Cardiac muscle cell (in vitro differentiated cells and primary cell): ENCODE data around the gene HOXC13. TPM values are rescaled to one million over a fixed set of nuclear protein-coding genes. Genes with fewer than 3 reads are reported as not detected.

Experiments
- DNase-seq, 2 donors: peaks; one replicate each; pipeline versions ENCODE4 v3.0.0 to v3.0.0-alpha.2; 2010 to 2017; ENCODE audit warnings: low read depth in 1 of 2, low spot score in 1 of 2
- H3K27ac ChIP-seq: fragments of 200-600 bp; sonication (generic); 2 replicates; pipeline ENCODE4 v1.5.1; 2016
- H3K27me3 ChIP-seq: fragments of 200-600 bp; sonication (generic); 2 replicates; pipeline ENCODE4 v1.6.0; 2016; ENCODE audit warnings: control low read depth
- H3K36me3 ChIP-seq: fragments of 200-600 bp; sonication (generic); 2 replicates; pipeline ENCODE4 v1.5.1; 2016; ENCODE audit warnings: control low read depth
- H3K4me1 ChIP-seq: fragments of 200-600 bp; sonication (generic); 2 replicates; pipeline ENCODE4 v1.8.1; 2017; ENCODE audit warnings: low read depth, mild to moderate bottlenecking, mixed run types
- H3K4me3 ChIP-seq: fragments of 200-600 bp; sonication (generic); 2 replicates; pipeline ENCODE4 v1.5.1; 2016; ENCODE audit warnings: mild to moderate bottlenecking
- H3K9me3 ChIP-seq: fragments of 200-600 bp; sonication (generic); 2 replicates; pipeline ENCODE4 v1.5.1; 2017; ENCODE audit warnings: low read depth, mild to moderate bottlenecking, control low read depth
- CTCF ChIP-seq: IDR thresholded peaks from 2 replicates; pipeline ENCODE4 v1.5.1; 2012; ENCODE audit warnings: low read depth, mild to moderate bottlenecking, low read length
- polyA plus RNA-seq: library from polyadenylated mRNA; unstranded; fragments of >200 nt; fragmentation: Nextera tagmentation; extraction: Ambion mirVana; gene quantifications from 2 replicates; pipeline ENCODE4 v1.2.1, GENCODE V29; 2016
- total RNA-seq: library from RNA; depleted of rRNA; stranded (reverse); fragments of >200 nt; gene quantifications from 2 replicates; pipeline ENCODE4 v1.2.3, GENCODE V29; 2016

Gene HOXC13
- total and polyA plus RNA-seq, 2 experiments from 2014 or later = not detected

DNA sequence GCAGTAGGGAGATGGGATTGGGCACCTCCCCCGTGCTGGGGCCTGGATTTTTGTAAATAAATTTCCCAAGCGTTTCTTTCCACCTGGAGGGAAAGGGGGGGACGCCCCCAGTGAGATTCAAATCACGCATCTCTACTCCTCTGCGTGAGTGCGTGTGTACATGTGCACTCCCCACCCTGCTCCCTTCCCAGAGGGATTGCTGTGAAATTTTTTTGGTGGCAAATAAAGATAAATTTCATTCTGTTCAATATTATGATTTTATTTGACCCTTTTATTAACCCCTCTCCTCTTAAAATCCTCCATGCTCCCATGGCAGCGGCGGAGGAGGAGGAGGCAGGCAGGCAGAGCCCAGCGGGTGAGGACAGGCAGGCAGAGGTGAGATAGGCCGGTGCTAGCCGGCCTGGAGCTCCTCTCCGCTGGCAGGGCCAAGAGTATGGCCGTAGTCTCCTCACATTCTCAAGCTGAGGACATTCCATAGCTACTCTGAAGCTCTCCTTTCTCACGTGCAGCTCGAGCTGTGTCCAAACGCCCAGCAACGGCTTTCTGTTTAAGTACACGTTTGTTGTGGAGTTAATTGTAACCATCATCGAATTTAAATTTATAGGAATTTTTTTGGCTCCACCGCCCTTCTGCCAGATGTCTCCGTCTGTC, 37.7 kb downstream of the HOXC13 start:
- no peak overlapping the region for H3K27ac ChIP-seq
- TF ChIP-seq CTCF = no peak
- H3K27me3 ChIP-seq = peaks cover 100% of the 10 kb centered on the region
- no peaks in the 10 kb centered on the region for H3K36me3 ChIP-seq
- DNase-seq = no peak
- no peak overlapping the region for H3K4me3 ChIP-seq
- H3K9me3 ChIP-seq = no peaks in the 10 kb centered on the region
- H3K4me1 ChIP-seq = peaks cover 4% of the 10 kb centered on the region

DNA sequence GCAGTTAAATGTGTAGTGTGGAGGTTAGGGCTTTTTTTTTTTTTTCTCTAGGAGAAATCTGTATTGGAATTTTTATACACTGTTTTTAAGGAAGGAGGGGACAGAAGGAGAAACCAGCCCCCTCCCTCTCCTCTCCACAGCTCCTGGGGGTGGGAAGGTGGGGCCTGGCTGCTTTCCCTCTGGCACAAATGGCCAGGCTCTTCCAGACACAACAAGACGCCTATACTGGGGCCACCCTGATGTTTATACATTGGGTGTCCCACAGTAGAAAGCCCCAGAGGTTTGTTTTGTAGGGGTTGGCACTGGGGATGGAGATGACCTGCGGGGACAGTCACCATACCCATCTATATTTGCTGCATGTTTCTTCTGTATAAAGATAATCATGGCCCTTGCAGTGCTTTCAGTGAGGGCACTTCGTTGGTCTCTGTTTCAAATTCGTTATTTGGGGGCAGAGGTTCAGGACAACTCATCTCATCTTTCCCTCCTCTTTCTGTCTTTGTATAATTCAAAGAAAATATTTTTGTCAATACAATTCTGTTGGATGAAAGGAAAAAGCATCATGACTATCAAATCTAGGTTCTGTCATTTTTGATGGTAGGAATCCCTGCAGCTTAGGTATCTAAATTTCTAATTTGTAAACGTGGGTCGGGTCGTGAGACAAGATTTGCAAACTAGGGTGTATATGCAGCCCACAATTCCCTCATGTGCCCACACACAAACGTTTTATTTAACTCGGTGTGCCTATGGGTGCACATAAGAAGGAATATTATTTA, 38.4 kb downstream of the HOXC13 start:
- H3K4me1 ChIP-seq = peaks cover 4% of the 10 kb centered on the region
- TF ChIP-seq CTCF = no peak
- peaks cover 100% of the 10 kb centered on the region for H3K27me3 ChIP-seq
- H3K27ac ChIP-seq = no peak overlapping the region
- DNase-seq = no peak
- no peaks in the 10 kb centered on the region for H3K9me3 ChIP-seq
- H3K4me3 ChIP-seq = no peak overlapping the region
- H3K36me3 ChIP-seq = no peaks in the 10 kb centered on the region

DNA sequence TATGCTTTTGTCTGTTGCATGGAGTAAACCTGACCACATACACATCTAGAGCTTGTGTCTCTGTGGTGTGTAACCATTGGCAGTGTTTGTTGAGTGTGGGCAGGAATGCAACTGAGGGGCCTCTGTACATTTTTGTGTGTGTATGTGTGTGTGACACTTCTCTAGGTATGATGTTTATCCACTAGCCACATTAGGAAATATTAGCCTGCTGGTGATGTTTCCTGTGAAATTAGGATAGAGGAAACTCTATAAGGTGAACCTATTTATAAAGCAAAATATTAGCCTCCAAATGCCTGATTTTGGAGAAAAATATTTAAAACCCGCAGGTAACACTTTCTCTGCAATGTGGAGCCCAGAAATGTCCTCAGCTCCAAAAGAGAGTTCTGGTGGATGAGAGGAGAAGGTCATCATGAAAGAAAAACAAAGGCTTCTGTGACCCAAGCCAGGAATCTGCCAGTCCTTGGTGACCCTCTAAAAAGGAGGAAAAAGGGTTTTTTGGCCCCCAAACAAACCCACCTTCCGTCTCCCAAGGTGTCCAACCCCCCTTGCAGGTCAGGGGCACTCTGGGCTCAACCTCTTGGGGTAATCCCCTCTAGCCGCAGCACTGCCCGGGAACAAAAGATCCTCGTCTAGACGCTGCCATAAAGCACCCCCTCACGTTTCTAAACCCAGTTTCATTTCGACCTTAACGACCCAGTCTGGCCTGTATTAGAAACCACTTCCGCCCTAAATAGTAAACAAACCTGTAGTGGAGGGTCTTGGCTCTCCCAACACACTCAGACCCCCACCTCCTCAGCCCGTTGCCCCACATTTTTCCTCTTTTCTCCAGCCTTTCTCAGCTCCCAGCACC, 39.2 kb downstream of the HOXC13 start:
- Histone ChIP-seq H3K36me3 (no peaks in the 10 kb centered on the region), H3K27ac (no peak overlapping the region), H3K9me3 (no peaks in the 10 kb centered on the region), H3K4me3 (no peak overlapping the region), H3K4me1 (peaks cover 4% of the 10 kb centered on the region), H3K27me3 (peaks cover 100% of the 10 kb centered on the region)
- DNase-seq = no peak
- no peak for TF ChIP-seq CTCF

GRCh38 chr12:53978477-53979356, 40.1 kb downstream of the HOXC13 start:
- H3K9me3 ChIP-seq = no peaks in the 10 kb centered on the region
- no peaks in the 10 kb centered on the region for H3K36me3 ChIP-seq
- no peak overlapping the region for H3K4me3 ChIP-seq
- DNase-seq = no peak
- H3K27ac ChIP-seq = no peak overlapping the region
- H3K4me1 ChIP-seq = peaks cover 4% of the 10 kb centered on the region
- no peak for TF ChIP-seq CTCF
- H3K27me3 ChIP-seq = peaks cover 100% of the 10 kb centered on the region
